Measurements from ENCODE around the gene THADA. TPM values are rescaled to one million over a fixed set of nuclear protein-coding genes. Genes with fewer than 3 reads are reported as not detected.

The THADA gene
- total RNA-seq, 6 donors from 2014 or later = 23.6 to 57.5 (median 37.3) TPM

- Histone ChIP-seq H3K9me3 (no peaks in the 10 kb centered on the region), H3K27me3 (no peaks in the 10 kb centered on the region), H3K4me1 (peaks cover 16 to 27% (median 25%) of the 10 kb centered on the region in 4 donors), H3K4me3 (no peak overlapping the region), H3K27ac (peak overlapping the region in 2 of 4 donors; percentile 1 to 26), H3K36me3 (no peaks in the 10 kb centered on the region)
- DNase-seq (no peak), ATAC-seq (ENCODE audit: low FRiP score in 2 of 2) (peak in 1 of 2 donors; percentile 51)
- TF ChIP-seq POLR2AphosphoS5 (IDR thresholded peaks at IDR 0.05) = no peak
- no peak for TF ChIP-seq CTCF (IDR thresholded peaks at IDR 0.05)
- TF ChIP-seq POLR2A (IDR thresholded peaks at IDR 0.05) = no peak
- TF ChIP-seq EP300 (IDR thresholded peaks at IDR 0.05) = no peak
- 83% methylated on average over 2 of the region's 2 CpGs for WGBS, 2 donors
Observed at GRCh38 chr2:43340066-43340465, 255.8 kb downstream of the THADA start.

GRCh38 chr2:43333656-43334144, 262.1 kb downstream of the THADA start:
- no peak for TF ChIP-seq CTCF (IDR thresholded peaks at IDR 0.05)
- no peak for TF ChIP-seq POLR2A (IDR thresholded peaks at IDR 0.05)
- TF ChIP-seq POLR2AphosphoS5 (IDR thresholded peaks at IDR 0.05) = peak; percentile 34 to 48
- Histone ChIP-seq H3K27ac (peak overlapping the region; percentile 51 to 76 (median 60)), H3K4me3 (no peak overlapping the region), H3K4me1 (peaks cover 22 to 47% (median 33%) of the 10 kb centered on the region in 4 donors), H3K27me3 (no peaks in the 10 kb centered on the region), H3K36me3 (no peaks in the 10 kb centered on the region), H3K9me3 (no peaks in the 10 kb centered on the region)
- DNase-seq (peak in 1 of 2 donors; percentile 33), ATAC-seq (ENCODE audit: low FRiP score in 2 of 2) (peak in 1 of 2 donors; percentile 78)
- WGBS, 2 donors = 22 to 39% methylated on average over 2 of the region's 2 CpGs

- TF ChIP-seq EP300 (IDR thresholded peaks at IDR 0.05) (no peak), CTCF (IDR thresholded peaks at IDR 0.05) (no peak), POLR2A (IDR thresholded peaks at IDR 0.05) (peak in 1 of 4 donors; percentile 26)
- H3K4me3 ChIP-seq = no peak overlapping the region
- no peak for DNase-seq
- H3K9me3 ChIP-seq = no peaks in the 10 kb centered on the region
- peaks cover 22 to 47% (median 33%) of the 10 kb centered on the region in 4 donors for H3K4me1 ChIP-seq
- H3K27me3 ChIP-seq = no peaks in the 10 kb centered on the region
- H3K36me3 ChIP-seq = no peaks in the 10 kb centered on the region
- peak overlapping the region; percentile 51 to 76 (median 60) for H3K27ac ChIP-seq
- WGBS, 2 donors = 38 to 43% methylated on average over 6 of the region's 6 CpGs
- no peak for ATAC-seq (ENCODE audit: low FRiP score in 2 of 2)
Observed at GRCh38 chr2:43333101-43333655, 262.7 kb downstream of the THADA start.

GRCh38 chr2:43332653-43333052, 263.2 kb downstream of the THADA start:
- peaks cover 22 to 47% (median 33%) of the 10 kb centered on the region in 4 donors for H3K4me1 ChIP-seq
- no peak for TF ChIP-seq POLR2AphosphoS5 (IDR thresholded peaks at IDR 0.05)
- TF ChIP-seq POLR2A (IDR thresholded peaks at IDR 0.05) = no peak
- no peak for TF ChIP-seq CTCF (IDR thresholded peaks at IDR 0.05)
- no peak for TF ChIP-seq EP300 (IDR thresholded peaks at IDR 0.05)
- no peak overlapping the region for H3K4me3 ChIP-seq
- WGBS, 2 donors = 48 to 53% methylated on average over 5 of the region's 5 CpGs
- no peak for ATAC-seq (ENCODE audit: low FRiP score in 2 of 2)
- no peaks in the 10 kb centered on the region for H3K27me3 ChIP-seq
- H3K36me3 ChIP-seq = no peaks in the 10 kb centered on the region
- no peak for DNase-seq
- H3K9me3 ChIP-seq = no peaks in the 10 kb centered on the region
- H3K27ac ChIP-seq = peak overlapping the region in 3 of 4 donors; percentile 51 to 76 (median 58)

GRCh38 chr2:43331422-43331821, 264.4 kb downstream of the THADA start:
- Histone ChIP-seq H3K9me3 (no peaks in the 10 kb centered on the region), H3K36me3 (no peaks in the 10 kb centered on the region), H3K4me3 (no peak overlapping the region), H3K27me3 (no peaks in the 10 kb centered on the region), H3K27ac (peak overlapping the region in 1 of 4 donors; percentile 23), H3K4me1 (peaks cover 22 to 43% (median 33%) of the 10 kb centered on the region in 4 donors)
- TF ChIP-seq POLR2AphosphoS5 (IDR thresholded peaks at IDR 0.05) (peak in 1 of 2 donors; percentile 17), CTCF (IDR thresholded peaks at IDR 0.05) (no peak)
- WGBS, 2 donors = 80 to 86% methylated on average over 1 of the region's 1 CpG
- ATAC-seq (ENCODE audit: low FRiP score in 2 of 2) (peak in 1 of 2 donors; percentile 58), DNase-seq (no peak)

Measured in upper lobe of left lung (tissue), 6 donors.